Fibroblast of lung (primary cell): ENCODE results near the gene SLX9. TPM values are rescaled to one million over a fixed set of nuclear protein-coding genes. Genes with fewer than 3 reads are reported as not detected.
A peak's percentile ranks its signal among the peaks of the same experiment; 100 is the strongest.

Experiments used
- DNase-seq, 2 donors: peaks; one replicate each; pipeline versions ENCODE4 v3.0.0 to v3.0.0-alpha.2; 2010; ENCODE audit warnings: low read depth in 2 of 2
- H2AFZ ChIP-seq: 2 replicates; pipeline ENCODE4 v1.5.1; 2012; ENCODE audit warnings: low read length, control low read depth, inconsistent platforms
- H3K27ac ChIP-seq: 2 replicates; pipeline ENCODE4 v1.5.1; 2011; ENCODE audit warnings: low read length, control low read depth; ENCODE audit not compliant: insufficient read depth
- H3K27me3 ChIP-seq: 2 replicates; pipeline ENCODE4 v1.5.1; 2011; ENCODE audit warnings: mild to moderate bottlenecking, low read length; ENCODE audit not compliant: control insufficient read depth, insufficient read depth
- H3K36me3 ChIP-seq: 2 replicates; pipeline ENCODE4 v1.5.1; 2011; ENCODE audit warnings: low read length; ENCODE audit not compliant: control insufficient read depth, insufficient read depth
- H3K4me1 ChIP-seq: 2 replicates; pipeline ENCODE4 v1.5.1; 2011; ENCODE audit warnings: low read length; ENCODE audit not compliant: control insufficient read depth, insufficient read depth; ENCODE audit errors: extremely low read depth
- H3K4me2 ChIP-seq: 2 replicates; pipeline ENCODE4 v1.5.1; 2011; ENCODE audit warnings: low read length, control low read depth; ENCODE audit not compliant: insufficient read depth; ENCODE audit errors: extremely low read depth
- H3K4me3 ChIP-seq, 4 experiments: fragments of 200-600 bp in 1 of 4; sonication (generic) in 1 of 4; replicated peaks in 1 of 4; 2 replicates each; pipeline ENCODE4 v1.5.1; 2011 to 2016; ENCODE audit warnings: low read length in 4 of 4, low read depth in 3 of 4, mild to moderate bottlenecking in 3 of 4, control low read depth in 2 of 4, inconsistent platforms in 1 of 4, mixed read lengths in 1 of 4; ENCODE audit not compliant: insufficient read depth in 1 of 4; ENCODE audit errors: control extremely low read depth in 1 of 4
- H3K79me2 ChIP-seq: 2 replicates; pipeline ENCODE4 v1.5.1; 2012; ENCODE audit warnings: mild to moderate bottlenecking, low read length, inconsistent platforms; ENCODE audit not compliant: control insufficient read depth, insufficient read depth
- H3K9ac ChIP-seq: 2 replicates; pipeline ENCODE4 v1.5.1; 2011; ENCODE audit warnings: mild to moderate bottlenecking, low read length, control low read depth; ENCODE audit not compliant: insufficient read depth
- H3K9me3 ChIP-seq: 2 replicates; pipeline ENCODE4 v1.5.1; 2012; ENCODE audit warnings: low read depth, low read length; ENCODE audit not compliant: control insufficient read depth, insufficient read depth
- H4K20me1 ChIP-seq: 2 replicates; pipeline ENCODE4 v1.5.1; 2011; ENCODE audit warnings: low read length; ENCODE audit not compliant: control insufficient read depth, insufficient read depth; ENCODE audit errors: extremely low read depth
- CTCF ChIP-seq, 2 donors: IDR thresholded peaks in 1 of 2; conservative IDR thresholded peaks in 1 of 2; 1 replicate in 1 of 2; 2 replicates in 1 of 2; pipeline ENCODE4 v1.5.1; 2011 to 2012; ENCODE audit warnings: low read length in 2 of 2, control low read depth in 1 of 2, inconsistent platforms in 1 of 2, low read depth in 1 of 2, mild to moderate bottlenecking in 1 of 2
- EZH2 ChIP-seq: IDR thresholded peaks from 2 replicates; pipeline ENCODE4 v1.5.1; 2012; ENCODE audit warnings: low read length, control low read depth, mild to moderate bottlenecking; ENCODE audit errors: missing control alignments
- polyA plus RNA-seq, 2 donors: library from polyadenylated mRNA; depleted of rRNA in 1 of 2; stranded (reverse) in 1 of 2; unstranded in 1 of 2; fragments of >200 nt; gene quantifications; 2 replicates each; pipeline ENCODE4 v1.2.1, GENCODE V29; 2011 to 2012; ENCODE audit warnings: missing spikeins in 1 of 2
- total RNA-seq: library from RNA; depleted of rRNA; stranded (reverse); fragments of >200 nt; gene quantifications from 2 replicates; pipeline ENCODE4 v1.2.1, GENCODE V29; 2014

SLX9 gene
- total and polyA plus RNA-seq, 2 donors (not counting 1 experiment from before 2014, with no cell fraction given): 9.7 to 14.9 TPM

- no peak for TF ChIP-seq EZH2
- Histone ChIP-seq H3K79me2 (peaks cover 1% of the 10 kb centered on the region), H3K9me3 (no peaks in the 10 kb centered on the region), H3K4me3 (no peak overlapping the region), H3K9ac (no peak overlapping the region), H3K4me1 (peaks cover 13% of the 10 kb centered on the region), H3K27me3 (no peaks in the 10 kb centered on the region), H4K20me1 (no peaks in the 10 kb centered on the region), H3K27ac (no peak overlapping the region), H3K4me2 (no peak overlapping the region), H2AFZ (no peak overlapping the region), H3K36me3 (peaks cover 9% of the 10 kb centered on the region)
- DNase-seq: peak; percentile 41 to 45
Measured at GRCh38 chr21:44955141-44955797, 15.4 kb downstream of the SLX9 start.

GRCh38 chr21:44955798-44956175 lies 16.0 kb downstream of the SLX9 start:
- no peak overlapping the region for H3K4me2 ChIP-seq
- no peaks in the 10 kb centered on the region for H4K20me1 ChIP-seq
- H3K36me3 ChIP-seq: peaks cover 9% of the 10 kb centered on the region
- no peaks in the 10 kb centered on the region for H3K27me3 ChIP-seq
- no peak for DNase-seq
- peaks cover 13% of the 10 kb centered on the region for H3K4me1 ChIP-seq
- no peaks in the 10 kb centered on the region for H3K9me3 ChIP-seq
- no peak overlapping the region for H3K27ac ChIP-seq
- no peak for TF ChIP-seq CTCF (conservative IDR thresholded peaks at IDR 0.05 in 1 of 2, IDR thresholded peaks at IDR 0.05 in 1 of 2; ENCODE audit: low read depth in 1 of 2, low read length in 2 of 2)
- TF ChIP-seq EZH2: no peak
- H2AFZ ChIP-seq: no peak overlapping the region
- no peak overlapping the region for H3K4me3 ChIP-seq
- no peak overlapping the region for H3K9ac ChIP-seq
- no peaks in the 10 kb centered on the region for H3K79me2 ChIP-seq

- Histone ChIP-seq H3K79me2 (no peaks in the 10 kb centered on the region), H3K4me2 (no peak overlapping the region), H3K27me3 (no peaks in the 10 kb centered on the region), H2AFZ (no peak overlapping the region), H3K4me1 (peaks cover 13% of the 10 kb centered on the region), H4K20me1 (no peaks in the 10 kb centered on the region), H3K9ac (no peak overlapping the region), H3K36me3 (peaks cover 6% of the 10 kb centered on the region), H3K4me3 (no peak overlapping the region), H3K9me3 (no peaks in the 10 kb centered on the region), H3K27ac (no peak overlapping the region)
- DNase-seq: no peak
- no peak for TF ChIP-seq EZH2
- no peak for TF ChIP-seq CTCF (conservative IDR thresholded peaks at IDR 0.05 in 1 of 2, IDR thresholded peaks at IDR 0.05 in 1 of 2; ENCODE audit: low read depth in 1 of 2, low read length in 2 of 2)
Measured at GRCh38 chr21:44956356-44957046, 16.7 kb downstream of the SLX9 start.
